H1 (cell line): Measurements from ENCODE around the gene SLC37A1.

Experiments used
- BCL11A ChIP-seq, 2 experiments: IDR thresholded peaks; one replicate each; pipeline ENCODE4 v1.6.1; 2011; ENCODE audit warnings: low read depth in 2 of 2, low read length in 2 of 2, mild to moderate bottlenecking in 2 of 2
- EP300 ChIP-seq, 2 experiments: IDR thresholded peaks; 1 replicate in 1 of 2; 2 replicates in 1 of 2; pipeline ENCODE4 v1.6.1; 2011 to 2012; ENCODE audit warnings: low read depth in 2 of 2, low read length in 2 of 2, mild to moderate bottlenecking in 2 of 2, borderline replicate concordance in 1 of 2, inconsistent platforms in 1 of 2, moderate library complexity in 1 of 2
- KDM1A ChIP-seq: fragments of 200-600, 300-600 bp; sonication (generic); IDR thresholded peaks from 2 replicates; pipeline ENCODE4 v1.7.1; 2016; ENCODE audit warnings: mild to moderate bottlenecking, low read length, borderline replicate concordance
- POLR2AphosphoS5 ChIP-seq: IDR thresholded peaks from 2 replicates; pipeline ENCODE4 v1.6.1; 2011; ENCODE audit warnings: low read depth, low read length
- TEAD4 ChIP-seq: IDR thresholded peaks from 2 replicates; pipeline ENCODE4 v1.6.1; 2012; ENCODE audit warnings: low read depth, low read length, inconsistent platforms, mixed read lengths
- TF ChIP-seq, protein P1 (sequence below): IDR thresholded peaks from 2 replicates; pipeline ENCODE4 v1.6.1; 2012; ENCODE audit warnings: inconsistent platforms
- TF ChIP-seq, protein P2 (sequence below), 3 experiments: IDR thresholded peaks; 1 replicate in 2 of 3; 2 replicates in 1 of 3; pipeline versions ENCODE4 v1.5.1 to v1.6.1; 2011; ENCODE audit warnings: low read length in 3 of 3, mild to moderate bottlenecking in 3 of 3, inconsistent platforms in 2 of 3, low read depth in 1 of 3, moderate library complexity in 1 of 3; ENCODE audit not compliant: insufficient read depth in 1 of 3; ENCODE audit errors: control extremely low read depth in 1 of 3
- TF ChIP-seq, protein P3 (sequence below): IDR thresholded peaks from 2 replicates; pipeline ENCODE4 v1.6.1; 2012; ENCODE audit warnings: inconsistent platforms
- TF ChIP-seq, protein P4 (sequence below): IDR thresholded peaks from 2 replicates; pipeline ENCODE4 v1.6.1; 2011; ENCODE audit warnings: low read length, improper control_type of control experiment

DNA sequence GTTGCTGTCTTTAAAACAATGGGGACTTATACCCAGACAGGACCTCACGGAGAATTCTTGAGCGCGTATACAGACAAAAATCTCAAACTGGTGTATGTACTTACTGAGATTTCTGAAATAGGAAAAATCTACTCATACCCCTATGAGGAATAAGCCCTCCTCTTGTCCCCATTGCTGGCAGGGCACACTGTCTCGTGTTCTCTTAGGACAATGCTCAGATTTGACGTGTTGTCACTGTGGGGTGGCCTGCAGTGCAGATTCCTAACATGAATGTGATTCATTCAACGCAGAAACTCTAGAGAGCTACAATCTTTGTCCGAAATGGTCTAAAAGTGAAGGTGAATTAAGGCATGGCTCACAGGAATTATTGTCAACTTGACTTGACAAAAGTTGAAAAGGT, 108.6 kb downstream of the SLC37A1 start:
- TF ChIP-seq BCL11A (IDR thresholded peaks at IDR 0.05; ENCODE audit: low read depth in 2 of 2, low read length in 2 of 2) (no peak), KDM1A (no peak), EP300 (IDR thresholded peaks at IDR 0.05; ENCODE audit: borderline replicate concordance in 1 of 2, low read depth in 2 of 2, low read length in 2 of 2) (no peak), TEAD4 (no peak), POLR2AphosphoS5 (no peak)
- TF ChIP-seq, protein P1, sequence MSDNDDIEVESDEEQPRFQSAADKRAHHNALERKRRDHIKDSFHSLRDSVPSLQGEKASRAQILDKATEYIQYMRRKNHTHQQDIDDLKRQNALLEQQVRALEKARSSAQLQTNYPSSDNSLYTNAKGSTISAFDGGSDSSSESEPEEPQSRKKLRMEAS = no peak
- TF ChIP-seq, protein P2, sequence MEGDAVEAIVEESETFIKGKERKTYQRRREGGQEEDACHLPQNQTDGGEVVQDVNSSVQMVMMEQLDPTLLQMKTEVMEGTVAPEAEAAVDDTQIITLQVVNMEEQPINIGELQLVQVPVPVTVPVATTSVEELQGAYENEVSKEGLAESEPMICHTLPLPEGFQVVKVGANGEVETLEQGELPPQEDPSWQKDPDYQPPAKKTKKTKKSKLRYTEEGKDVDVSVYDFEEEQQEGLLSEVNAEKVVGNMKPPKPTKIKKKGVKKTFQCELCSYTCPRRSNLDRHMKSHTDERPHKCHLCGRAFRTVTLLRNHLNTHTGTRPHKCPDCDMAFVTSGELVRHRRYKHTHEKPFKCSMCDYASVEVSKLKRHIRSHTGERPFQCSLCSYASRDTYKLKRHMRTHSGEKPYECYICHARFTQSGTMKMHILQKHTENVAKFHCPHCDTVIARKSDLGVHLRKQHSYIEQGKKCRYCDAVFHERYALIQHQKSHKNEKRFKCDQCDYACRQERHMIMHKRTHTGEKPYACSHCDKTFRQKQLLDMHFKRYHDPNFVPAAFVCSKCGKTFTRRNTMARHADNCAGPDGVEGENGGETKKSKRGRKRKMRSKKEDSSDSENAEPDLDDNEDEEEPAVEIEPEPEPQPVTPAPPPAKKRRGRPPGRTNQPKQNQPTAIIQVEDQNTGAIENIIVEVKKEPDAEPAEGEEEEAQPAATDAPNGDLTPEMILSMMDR (IDR thresholded peaks at IDR 0.05; ENCODE audit: control extremely low read depth in 1 of 3, insufficient read depth in 1 of 3, low read depth in 1 of 3, low read length in 3 of 3) = no peak
- TF ChIP-seq, protein P3, sequence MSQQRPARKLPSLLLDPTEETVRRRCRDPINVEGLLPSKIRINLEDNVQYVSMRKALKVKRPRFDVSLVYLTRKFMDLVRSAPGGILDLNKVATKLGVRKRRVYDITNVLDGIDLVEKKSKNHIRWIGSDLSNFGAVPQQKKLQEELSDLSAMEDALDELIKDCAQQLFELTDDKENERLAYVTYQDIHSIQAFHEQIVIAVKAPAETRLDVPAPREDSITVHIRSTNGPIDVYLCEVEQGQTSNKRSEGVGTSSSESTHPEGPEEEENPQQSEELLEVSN = no peak
- TF ChIP-seq, protein P4, sequence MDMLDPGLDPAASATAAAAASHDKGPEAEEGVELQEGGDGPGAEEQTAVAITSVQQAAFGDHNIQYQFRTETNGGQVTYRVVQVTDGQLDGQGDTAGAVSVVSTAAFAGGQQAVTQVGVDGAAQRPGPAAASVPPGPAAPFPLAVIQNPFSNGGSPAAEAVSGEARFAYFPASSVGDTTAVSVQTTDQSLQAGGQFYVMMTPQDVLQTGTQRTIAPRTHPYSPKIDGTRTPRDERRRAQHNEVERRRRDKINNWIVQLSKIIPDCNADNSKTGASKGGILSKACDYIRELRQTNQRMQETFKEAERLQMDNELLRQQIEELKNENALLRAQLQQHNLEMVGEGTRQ = no peak
